Activated naive CD4-positive, alpha-beta T cell treated with anti-CD3 and anti-CD28 coated beads, Interleukin-2, amount 10 ng/mL, durations not matched to agents 7 days and 5 days (primary cell): ENCODE data around the gene TEAD1.
"Not testable (repeated sequence)": the region's sequence is repeated elsewhere in the genome, so short reads cannot be mapped to it uniquely, and the experiment has no call there.

Experiments used
- CTCF ChIA-PET: fragments of 350-600 bp; sonication (Branson Sonifier 250); formaldehyde crosslinking; loops from one replicate; lab custom pipeline; 2021; ENCODE audit warnings: antibody characterized with exemption; lab: Charles Lee
- DNase-seq: peaks from one replicate; pipeline ENCODE4 v3.0.0-alpha.2; 2020
- H3K27ac Mint-ChIP-seq: one replicate; pipeline ENCODE4 v1.8.0; 2021; ENCODE audit warnings: mild to moderate bottlenecking, moderate library complexity, mixed read lengths
- H3K27me3 Mint-ChIP-seq: one replicate; pipeline ENCODE4 v1.8.0; 2021; ENCODE audit warnings: mild to moderate bottlenecking, mixed read lengths
- H3K36me3 Mint-ChIP-seq: one replicate; pipeline ENCODE4 v1.8.0; 2021; ENCODE audit warnings: mixed read lengths
- H3K4me1 Mint-ChIP-seq: one replicate; pipeline ENCODE4 v1.8.0; 2021; ENCODE audit warnings: mixed read lengths
- H3K4me3 Mint-ChIP-seq: one replicate; pipeline ENCODE4 v1.8.0; 2021; ENCODE audit warnings: mild to moderate bottlenecking, moderate library complexity, mixed read lengths
- H3K9me3 Mint-ChIP-seq: one replicate; pipeline ENCODE4 v1.8.0; 2021; ENCODE audit warnings: mixed read lengths

Gene TEAD1

DNA sequence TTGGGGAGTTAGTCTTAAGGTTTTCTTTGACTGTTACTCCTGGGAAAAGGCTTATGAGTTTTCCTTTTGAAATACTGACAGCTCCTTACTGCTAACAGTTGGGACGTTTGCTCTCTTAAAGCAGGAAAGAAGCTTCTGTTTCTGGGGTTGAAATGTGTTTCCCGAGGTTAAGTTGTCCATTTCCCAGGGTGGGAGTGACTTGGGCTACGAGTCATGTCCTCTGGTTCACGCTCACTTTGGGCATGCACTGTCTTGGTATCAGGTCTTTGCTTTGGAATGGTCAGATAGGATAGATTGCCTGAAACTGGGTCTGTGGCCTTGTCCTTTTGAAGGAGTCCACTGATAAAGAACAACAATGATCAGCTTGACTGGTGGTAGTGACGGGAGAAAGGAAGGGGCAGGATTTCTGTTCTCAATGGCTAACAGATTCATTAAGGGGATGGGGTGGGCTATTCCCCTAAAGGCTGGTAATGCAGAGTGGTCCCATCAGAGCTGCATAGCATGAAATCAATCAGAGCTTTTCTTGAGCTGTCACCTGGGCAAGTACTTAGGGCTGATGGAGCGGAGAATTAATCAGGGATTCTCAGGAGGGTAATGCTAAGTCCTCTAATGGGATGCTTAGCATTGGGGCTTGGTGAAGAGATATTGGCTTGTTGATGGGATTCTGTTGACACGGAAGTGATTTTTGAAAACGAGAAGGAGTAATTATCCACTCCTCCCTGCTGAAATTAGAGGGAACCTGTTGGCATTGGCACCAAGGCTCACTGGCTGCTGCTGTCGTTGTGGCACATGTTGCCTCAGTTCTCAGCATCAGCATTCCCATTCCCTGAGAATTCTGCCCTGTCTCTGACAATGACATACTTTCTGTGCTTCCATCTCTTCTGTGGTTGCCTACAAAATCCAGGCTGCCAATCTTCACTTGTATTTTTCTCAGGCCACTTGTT, 81.6 kb downstream of the TEAD1 start:
- Mint-ChIP-seq H3K36me3 (no peaks in the 10 kb centered on the region), H3K9me3 (no peaks in the 10 kb centered on the region), H3K27me3 (peaks cover 4% of the 10 kb centered on the region), H3K4me3 (no peak overlapping the region), H3K4me1 (no peaks in the 10 kb centered on the region), H3K27ac (no peak overlapping the region)
- no peak for DNase-seq
- CTCF ChIA-PET: no interaction called here

DNA sequence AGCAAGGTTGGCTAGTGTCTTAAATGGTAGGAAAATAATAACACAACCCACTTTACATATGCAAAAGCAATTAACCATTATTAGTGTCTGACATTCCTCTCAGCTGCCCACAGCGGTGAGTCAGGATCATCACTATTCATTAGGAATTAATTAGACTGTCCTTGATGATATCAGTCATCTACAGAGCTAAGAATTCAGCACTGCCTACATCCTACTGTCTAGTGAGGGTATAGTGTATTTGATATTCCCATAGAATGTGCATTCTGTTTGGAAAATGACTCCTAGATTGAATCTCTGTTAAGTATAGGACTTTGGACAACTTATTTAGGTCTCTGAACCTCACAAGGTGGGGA, 82.2 kb downstream of the TEAD1 start:
- CTCF ChIA-PET: no interaction called here
- peaks cover 6% of the 10 kb centered on the region for H3K27me3 Mint-ChIP-seq
- DNase-seq: no peak
- no peaks in the 10 kb centered on the region for H3K4me1 Mint-ChIP-seq
- H3K36me3 Mint-ChIP-seq: no peaks in the 10 kb centered on the region
- no peak overlapping the region for H3K27ac Mint-ChIP-seq
- H3K9me3 Mint-ChIP-seq: no peaks in the 10 kb centered on the region
- H3K4me3 Mint-ChIP-seq: no peak overlapping the region

DNA sequence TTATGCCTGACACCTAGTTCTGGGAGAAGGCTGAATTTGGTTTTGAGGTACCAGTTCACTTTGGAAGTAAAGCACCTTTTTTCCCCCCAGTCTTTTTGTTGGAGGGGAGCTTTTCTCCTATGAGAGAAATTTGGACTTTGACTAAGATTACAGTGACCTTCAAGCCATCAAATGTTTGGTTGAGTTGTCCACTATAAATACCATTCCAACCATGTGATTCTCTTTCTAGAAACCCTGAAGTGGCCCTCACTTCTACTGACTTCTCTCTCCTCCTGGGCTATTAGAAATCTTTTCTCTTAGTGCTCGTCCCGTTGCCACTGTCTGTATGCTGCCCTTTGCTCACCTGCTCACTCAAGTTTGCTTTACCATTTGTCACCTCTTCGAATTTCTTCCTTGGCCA, 82.6 kb downstream of the TEAD1 start:
- H3K27ac Mint-ChIP-seq: no peak overlapping the region
- no peaks in the 10 kb centered on the region for H3K9me3 Mint-ChIP-seq
- no peaks in the 10 kb centered on the region for H3K36me3 Mint-ChIP-seq
- DNase-seq: no peak
- no peaks in the 10 kb centered on the region for H3K4me1 Mint-ChIP-seq
- H3K4me3 Mint-ChIP-seq: no peak overlapping the region
- peaks cover 9% of the 10 kb centered on the region for H3K27me3 Mint-ChIP-seq
- CTCF ChIA-PET: no interaction called here

DNA sequence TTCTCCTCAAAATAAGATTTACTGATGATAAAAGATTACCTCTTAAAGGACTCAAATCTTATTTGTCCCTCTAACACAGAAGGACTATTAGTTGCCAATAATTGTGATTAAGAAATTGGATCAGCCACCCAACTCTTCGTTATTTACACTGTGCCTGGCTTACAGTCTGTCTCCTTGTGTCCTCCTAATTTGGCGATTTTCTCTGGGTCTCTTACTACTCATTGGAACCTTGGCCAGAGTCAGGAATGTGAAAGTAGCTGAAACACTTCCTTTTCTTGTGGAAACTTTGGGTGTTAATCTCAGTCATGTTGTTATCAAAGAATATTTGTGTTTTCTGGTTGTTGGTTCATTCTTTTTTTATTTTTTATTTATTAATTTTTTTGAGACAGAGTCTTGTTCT, 83.2 kb downstream of the TEAD1 start:
- no peak overlapping the region for H3K27ac Mint-ChIP-seq
- H3K4me3 Mint-ChIP-seq: no peak overlapping the region
- no peak for DNase-seq

DNA sequence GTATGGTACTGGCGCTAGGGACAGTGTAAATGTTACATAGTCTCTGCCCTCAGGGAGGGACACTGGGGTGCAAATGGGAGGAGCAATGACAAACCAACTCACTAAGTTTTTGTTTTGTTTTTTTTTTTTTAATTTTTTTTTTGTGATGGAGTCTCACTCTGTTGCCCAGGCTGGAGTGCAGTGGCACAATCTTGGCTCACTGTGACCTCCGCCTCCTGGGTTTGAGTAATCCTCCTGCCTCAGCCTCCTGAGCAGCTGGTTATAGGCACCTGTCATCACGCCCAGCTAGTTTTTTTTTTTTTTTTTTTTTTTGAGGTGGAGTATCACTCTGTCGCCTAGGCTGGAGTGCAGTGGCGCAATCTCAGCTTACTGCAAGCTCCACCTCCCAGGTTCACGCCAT, 83.9 kb downstream of the TEAD1 start:
- H3K27me3 Mint-ChIP-seq, H3K27ac Mint-ChIP-seq, CTCF ChIA-PET, H3K9me3 Mint-ChIP-seq, DNase-seq, H3K36me3 Mint-ChIP-seq, H3K4me3 Mint-ChIP-seq, H3K4me1 Mint-ChIP-seq: not testable (repeated sequence)

More for the DNA sequence above, 83.2 kb downstream of the TEAD1 start:
- no peaks in the 10 kb centered on the region for H3K4me1 Mint-ChIP-seq
- CTCF ChIA-PET: no interaction called here
- H3K9me3 Mint-ChIP-seq: no peaks in the 10 kb centered on the region
- H3K27me3 Mint-ChIP-seq: peaks cover 9% of the 10 kb centered on the region
- no peaks in the 10 kb centered on the region for H3K36me3 Mint-ChIP-seq

DNA sequence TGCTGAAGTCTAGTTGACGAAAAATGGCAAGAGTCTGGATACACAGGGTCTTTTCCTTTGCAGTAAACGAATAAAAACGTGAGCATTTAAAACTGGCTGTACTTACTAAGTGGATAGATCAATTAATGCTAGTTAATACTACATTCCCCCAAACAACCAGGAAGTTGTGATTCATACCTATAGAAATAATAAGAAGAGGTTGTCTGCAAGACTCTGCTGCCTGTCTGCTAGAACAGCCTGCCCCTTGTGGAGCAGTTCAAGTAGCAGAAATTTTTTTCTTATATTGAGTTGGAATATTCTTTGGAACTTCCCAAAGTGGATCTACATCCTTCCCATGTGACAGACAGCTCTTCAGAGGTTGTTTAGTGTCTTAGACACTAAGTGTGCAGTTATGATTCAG, 86.8 kb downstream of the TEAD1 start:
- DNase-seq: no peak
- no peak overlapping the region for H3K4me3 Mint-ChIP-seq
- peaks cover 19% of the 10 kb centered on the region for H3K27me3 Mint-ChIP-seq
- CTCF ChIA-PET: no interaction called here
- no peaks in the 10 kb centered on the region for H3K9me3 Mint-ChIP-seq
- no peak overlapping the region for H3K27ac Mint-ChIP-seq
- no peaks in the 10 kb centered on the region for H3K4me1 Mint-ChIP-seq
- no peaks in the 10 kb centered on the region for H3K36me3 Mint-ChIP-seq

DNA sequence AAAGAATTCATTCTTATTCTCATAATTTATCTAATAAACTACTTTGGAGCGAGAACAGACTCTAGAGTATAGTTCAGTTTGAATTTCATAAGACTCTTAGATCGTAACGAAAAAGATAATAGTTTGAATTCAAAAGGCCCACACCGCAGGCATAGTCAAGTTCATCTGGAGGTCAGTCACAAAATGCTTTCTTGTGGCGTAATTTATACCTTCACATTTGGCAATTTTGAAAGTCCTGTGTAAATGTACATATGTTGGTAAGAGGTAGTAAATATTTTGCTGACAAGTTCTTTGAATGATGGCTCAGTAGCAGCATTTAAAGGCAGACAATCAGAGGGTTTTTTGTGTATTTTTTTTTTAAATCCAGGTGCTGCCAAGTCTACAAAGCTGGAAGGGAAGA, 88.1 kb downstream of the TEAD1 start:
- no peak for DNase-seq
- no peaks in the 10 kb centered on the region for H3K9me3 Mint-ChIP-seq
- no peaks in the 10 kb centered on the region for H3K36me3 Mint-ChIP-seq
- H3K4me1 Mint-ChIP-seq: no peaks in the 10 kb centered on the region
- no peak overlapping the region for H3K27ac Mint-ChIP-seq
- peaks cover 23% of the 10 kb centered on the region for H3K27me3 Mint-ChIP-seq
- CTCF ChIA-PET: no interaction called here
- H3K4me3 Mint-ChIP-seq: no peak overlapping the region

DNA sequence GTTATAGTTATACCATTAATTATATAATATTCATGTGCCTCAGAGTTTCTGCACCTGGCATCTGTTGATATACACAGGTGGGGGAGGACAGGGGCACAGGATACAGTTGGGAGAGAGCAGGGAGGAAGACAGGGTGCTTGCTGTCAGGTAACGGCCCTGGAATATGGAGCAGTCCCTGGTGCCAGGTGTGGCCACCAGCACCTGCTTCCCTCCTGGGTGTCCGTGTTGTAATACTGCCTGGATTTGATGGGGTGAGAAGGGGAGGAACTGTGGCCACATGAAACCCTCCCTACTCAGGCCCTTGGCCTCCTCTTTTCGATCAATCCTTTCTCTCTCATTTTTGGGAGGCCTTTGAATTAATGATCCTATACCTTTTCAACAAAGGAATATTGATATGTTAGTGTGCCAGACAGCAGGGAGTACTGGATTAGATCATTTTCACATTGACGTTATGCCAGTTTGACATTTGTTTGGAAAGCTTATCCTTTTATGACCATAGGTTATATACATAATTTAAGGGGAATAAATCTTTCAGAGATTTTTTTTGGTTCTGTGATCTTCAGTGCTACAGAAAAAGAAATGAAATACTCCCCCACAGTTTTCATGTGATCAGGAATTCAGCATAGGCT, 88.6 kb downstream of the TEAD1 start:
- no peak for DNase-seq
- no peaks in the 10 kb centered on the region for H3K4me1 Mint-ChIP-seq
- H3K27ac Mint-ChIP-seq: no peak overlapping the region
- no peaks in the 10 kb centered on the region for H3K36me3 Mint-ChIP-seq
- CTCF ChIA-PET: no interaction called here
- H3K4me3 Mint-ChIP-seq: no peak overlapping the region
- no peaks in the 10 kb centered on the region for H3K9me3 Mint-ChIP-seq
- H3K27me3 Mint-ChIP-seq: peaks cover 28% of the 10 kb centered on the region

DNA sequence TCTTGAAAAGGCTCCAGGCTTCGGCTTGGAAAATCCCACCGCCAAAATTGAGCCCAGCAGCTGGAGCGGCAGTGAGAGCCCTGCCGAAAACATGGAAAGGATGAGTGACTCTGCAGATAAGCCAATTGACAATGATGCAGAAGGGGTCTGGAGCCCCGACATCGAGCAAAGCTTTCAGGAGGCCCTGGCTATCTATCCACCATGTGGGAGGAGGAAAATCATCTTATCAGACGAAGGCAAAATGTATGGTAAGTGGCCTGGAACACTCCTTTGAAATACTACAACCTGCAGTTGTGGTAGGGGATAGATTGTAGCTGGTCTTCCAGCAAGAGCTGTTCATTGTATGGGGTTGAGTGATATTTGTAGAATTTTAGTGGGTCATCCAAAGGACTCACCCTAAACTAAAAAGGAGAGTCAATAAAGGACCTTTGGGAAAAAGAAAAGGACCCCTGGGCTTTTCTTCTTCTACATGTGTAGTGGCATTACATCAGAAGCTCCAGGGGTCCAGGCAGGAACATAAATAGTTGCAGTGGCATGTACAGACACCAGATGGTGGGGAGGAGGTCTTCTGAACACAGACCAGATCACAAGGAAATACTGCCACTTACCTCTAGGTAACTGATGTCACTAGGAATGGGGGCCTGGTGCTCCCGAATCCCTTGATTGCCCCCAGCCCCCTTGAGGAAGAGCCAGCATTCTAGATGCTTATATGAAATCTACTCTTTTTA, 90.1 kb downstream of the TEAD1 start:
- Mint-ChIP-seq H3K9me3 (no peaks in the 10 kb centered on the region), H3K27me3 (peaks cover 24% of the 10 kb centered on the region), H3K4me1 (no peaks in the 10 kb centered on the region), H3K36me3 (no peaks in the 10 kb centered on the region), H3K27ac (no peak overlapping the region), H3K4me3 (no peak overlapping the region)
- CTCF ChIA-PET: interaction anchor here (0.7 kb wide), 1 partner anchor 27 kb away, joined by 4 read pairs; no protein-coding TSS in a partner anchor
- DNase-seq: no peak

DNA sequence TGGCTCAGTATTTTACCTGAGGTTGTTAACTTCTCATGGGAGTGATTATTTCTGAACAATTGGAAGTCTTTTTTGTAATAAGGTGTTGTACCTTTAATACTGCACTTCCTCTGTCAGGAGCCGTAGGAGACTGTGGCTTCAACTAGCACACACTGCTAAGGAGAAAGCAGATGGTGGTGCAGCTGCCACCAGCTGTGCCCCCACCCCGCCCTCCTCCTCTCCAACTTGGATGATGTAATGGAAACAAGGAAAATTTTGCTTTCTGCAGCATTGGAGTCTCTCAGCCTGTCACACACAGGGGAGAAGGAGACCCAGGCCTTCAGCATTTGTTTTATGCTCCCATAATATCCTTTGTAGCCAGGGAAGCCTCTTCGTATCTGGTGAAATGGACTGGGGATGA, 91.2 kb downstream of the TEAD1 start:
- no peak for DNase-seq
- Mint-ChIP-seq H3K36me3 (no peaks in the 10 kb centered on the region), H3K4me3 (no peak overlapping the region)

DNA sequence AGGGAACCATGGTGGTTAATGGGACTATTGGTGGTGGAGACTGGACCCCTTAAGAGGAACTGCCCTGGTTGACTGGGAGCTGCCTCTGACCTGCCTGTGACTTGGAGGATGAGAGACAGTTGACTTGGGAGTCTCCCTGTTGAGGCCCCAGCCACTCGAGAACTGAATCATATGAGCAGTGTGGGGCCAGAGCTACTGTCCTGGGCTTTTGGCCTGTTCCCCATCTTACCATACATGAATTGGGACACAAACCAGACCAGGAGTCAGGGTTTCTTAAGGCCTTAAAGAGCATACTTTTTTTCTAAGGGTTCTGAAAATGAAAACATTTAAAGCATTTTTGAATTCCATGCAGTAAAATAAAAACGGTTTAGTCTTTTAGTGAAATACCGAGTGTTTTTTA, 92.8 kb downstream of the TEAD1 start:
- no peak for DNase-seq
- no peak overlapping the region for H3K4me3 Mint-ChIP-seq
- H3K9me3 Mint-ChIP-seq: no peaks in the 10 kb centered on the region
- no peak overlapping the region for H3K27ac Mint-ChIP-seq
- peaks cover 20% of the 10 kb centered on the region for H3K27me3 Mint-ChIP-seq
- CTCF ChIA-PET: no interaction called here
- H3K36me3 Mint-ChIP-seq: no peaks in the 10 kb centered on the region
- H3K4me1 Mint-ChIP-seq: peaks cover 3% of the 10 kb centered on the region

More for the DNA sequence above, 91.2 kb downstream of the TEAD1 start:
- Mint-ChIP-seq H3K27me3 (peaks cover 24% of the 10 kb centered on the region), H3K4me1 (no peaks in the 10 kb centered on the region), H3K9me3 (no peaks in the 10 kb centered on the region), H3K27ac (no peak overlapping the region)
- CTCF ChIA-PET: no interaction called here

DNA sequence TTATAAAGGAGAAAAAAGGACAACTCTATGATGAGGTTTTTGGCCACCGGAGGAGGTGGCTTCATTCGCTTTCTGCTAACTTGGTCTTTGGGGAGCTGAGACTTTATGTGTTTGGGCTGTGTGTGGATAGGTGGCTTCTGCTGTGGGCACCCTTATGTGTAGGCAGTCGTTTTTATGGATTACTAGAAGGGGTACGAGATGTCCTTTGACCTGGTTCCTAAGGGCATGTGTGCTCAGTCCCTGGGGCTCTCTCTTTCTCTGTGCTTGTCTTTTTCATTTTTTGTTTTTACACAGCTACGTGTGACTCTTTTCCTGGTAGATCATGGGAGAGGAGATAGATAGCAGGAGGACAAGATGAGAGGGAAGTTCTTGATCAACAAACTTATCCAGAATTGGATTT, 93.4 kb downstream of the TEAD1 start:
- CTCF ChIA-PET: interaction anchor here (2.0 kb wide), 1 partner anchor 123 kb away, joined by 5 read pairs; no protein-coding TSS in a partner anchor
- H3K27ac Mint-ChIP-seq: no peak overlapping the region

DNA sequence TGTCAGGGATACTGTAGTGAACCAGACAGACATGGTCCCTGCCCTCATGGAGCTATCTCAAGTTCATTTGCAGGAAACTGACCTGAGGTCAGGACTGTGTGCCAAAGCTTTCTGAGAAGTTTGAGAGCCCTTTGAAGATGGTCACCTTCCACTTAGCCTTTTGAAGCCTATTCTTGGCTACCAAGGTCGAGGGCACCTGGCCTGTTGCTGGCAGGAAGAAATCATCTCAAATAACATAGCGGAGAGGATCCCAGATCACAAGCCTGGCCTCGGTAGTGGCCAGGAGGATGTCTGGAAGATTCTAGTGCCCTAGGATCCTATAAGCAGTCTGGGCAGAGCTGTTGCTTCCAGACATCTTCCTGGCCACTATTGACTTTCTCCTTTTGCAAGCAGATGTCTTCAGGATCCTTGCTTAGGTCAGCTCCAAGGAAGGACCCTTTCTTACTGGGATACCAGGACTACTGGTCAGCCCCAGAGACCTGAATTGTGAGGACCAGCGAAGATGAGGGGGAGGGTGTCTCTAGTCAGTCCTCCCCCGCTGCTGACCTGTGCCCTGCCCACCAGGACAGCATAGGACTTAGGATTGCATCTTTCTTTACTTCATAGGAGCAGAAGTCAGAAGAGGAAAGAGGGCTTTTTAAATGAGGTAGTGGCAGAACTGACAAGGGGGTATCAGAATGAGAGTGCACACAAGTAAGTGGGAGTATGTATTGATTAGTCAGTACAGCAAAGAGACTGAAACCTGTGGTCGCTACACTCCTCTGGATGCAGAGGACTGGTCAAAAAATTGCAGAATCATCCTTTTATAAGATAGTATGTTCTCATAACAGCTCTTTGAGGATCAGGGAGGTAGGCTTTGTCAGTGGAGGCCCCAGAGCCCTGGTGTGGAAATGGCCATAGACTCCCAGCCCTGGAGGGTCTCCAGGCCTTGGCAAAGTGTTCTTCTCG, 94.8 kb downstream of the TEAD1 start:
- peaks cover 23% of the 10 kb centered on the region for H3K27me3 Mint-ChIP-seq
- no peak overlapping the region for H3K4me3 Mint-ChIP-seq
- H3K36me3 Mint-ChIP-seq: no peaks in the 10 kb centered on the region
- H3K9me3 Mint-ChIP-seq: no peaks in the 10 kb centered on the region
- CTCF ChIA-PET: interaction anchor here (1.1 to 2.0 kb wide), 2 partner anchors 121 to 480 kb away, joined by 5 read pairs; no protein-coding TSS in a partner anchor
- peaks cover 6% of the 10 kb centered on the region for H3K4me1 Mint-ChIP-seq
- no peak overlapping the region for H3K27ac Mint-ChIP-seq
- no peak for DNase-seq

More for the DNA sequence above, 93.4 kb downstream of the TEAD1 start:
- Mint-ChIP-seq H3K4me3 (no peak overlapping the region), H3K4me1 (peaks cover 6% of the 10 kb centered on the region), H3K27me3 (peaks cover 24% of the 10 kb centered on the region), H3K36me3 (no peaks in the 10 kb centered on the region), H3K9me3 (no peaks in the 10 kb centered on the region)
- no peak for DNase-seq
